A673 (cell line): ENCODE data around the gene SNX18.

ENCODE experiments used
- CTCF ChIP-seq: fragments of 300-800, 200-600 bp; sonication (generic); conservative IDR thresholded peaks from 2 replicates; pipeline ENCODE4 v1.5.1; 2017; ENCODE audit warnings: low read depth, mild to moderate bottlenecking, antibody characterized with exemption, low read length, moderate library complexity, mixed read lengths
- EZH2 ChIP-seq: fragments of 200-600 bp; sonication (generic); IDR thresholded peaks from 2 replicates; pipeline ENCODE4 v1.6.1; 2017; ENCODE audit warnings: borderline replicate concordance, low read depth, mild to moderate bottlenecking, mixed read lengths, antibody characterized with exemption, low read length; ENCODE audit not compliant: poor library complexity, severe bottlenecking

DNA sequence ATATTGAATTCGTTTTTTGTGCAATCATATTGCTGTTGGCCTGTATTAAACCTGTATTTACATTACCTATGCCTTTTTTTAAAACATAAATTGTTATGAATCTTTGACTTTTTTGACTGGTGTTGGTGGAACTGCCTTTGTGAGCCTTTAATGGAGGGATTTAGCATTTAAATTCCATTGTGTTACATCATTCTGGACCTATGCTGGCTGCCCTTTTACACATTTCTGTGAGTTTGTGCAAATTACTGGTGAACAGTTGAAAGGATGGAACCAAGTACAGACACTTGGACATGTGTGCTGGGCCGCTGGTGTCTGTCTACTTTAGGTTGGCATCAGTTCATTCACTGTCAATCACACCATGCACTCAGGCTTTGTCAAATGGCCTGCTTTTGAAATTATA, 3.4 kb downstream of the SNX18 start:
- TF ChIP-seq EZH2 (no peak), CTCF (no peak)
